HS-5 (cell line): ENCODE data around the gene TAPT1.

ENCODE experiments used
- DNase-seq: peaks from one replicate; pipeline ENCODE4 v3.0.0-alpha.2; 2012; ENCODE audit warnings: low read depth

TAPT1 gene

DNA sequence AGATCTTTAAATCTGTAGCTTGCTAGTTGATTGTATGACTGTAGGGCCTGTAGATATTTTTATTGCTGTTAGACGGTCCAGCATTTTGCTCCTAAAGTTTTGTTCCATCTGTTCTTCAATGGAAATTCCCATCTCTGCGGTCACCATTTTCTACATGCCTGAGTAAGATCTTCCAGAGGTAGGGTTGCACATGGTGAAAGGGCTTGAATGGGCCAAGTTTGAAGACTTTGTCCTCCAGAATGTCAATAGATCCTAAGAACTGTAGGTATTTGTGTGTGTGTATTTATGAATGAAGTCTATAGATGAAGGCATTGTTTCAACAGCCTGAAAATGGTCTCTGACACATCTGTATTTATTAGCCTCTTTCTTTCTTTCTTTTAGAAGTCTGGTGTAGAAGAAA is 22.3 kb upstream of the TAPT1 start:
- no peak for DNase-seq

DNA sequence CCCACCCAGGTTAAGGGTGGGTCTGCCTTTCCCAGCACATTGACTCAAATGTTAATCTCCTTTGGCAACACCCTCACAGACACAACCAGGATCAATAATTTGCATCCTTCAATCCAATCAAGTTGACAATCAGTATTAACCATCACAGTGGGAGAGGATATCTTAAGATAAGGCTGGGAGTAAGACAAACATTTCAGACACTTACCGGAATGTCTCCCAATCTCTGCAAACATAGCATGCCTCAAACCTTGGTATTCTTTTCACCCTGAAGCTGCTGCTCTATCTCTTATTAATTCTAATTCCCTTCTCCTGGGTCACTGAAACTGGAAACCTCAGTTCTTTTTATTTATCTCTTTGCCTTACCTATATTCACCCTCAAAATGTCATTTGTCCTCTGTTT is 19.0 kb upstream of the TAPT1 start:
- no peak for DNase-seq

DNA sequence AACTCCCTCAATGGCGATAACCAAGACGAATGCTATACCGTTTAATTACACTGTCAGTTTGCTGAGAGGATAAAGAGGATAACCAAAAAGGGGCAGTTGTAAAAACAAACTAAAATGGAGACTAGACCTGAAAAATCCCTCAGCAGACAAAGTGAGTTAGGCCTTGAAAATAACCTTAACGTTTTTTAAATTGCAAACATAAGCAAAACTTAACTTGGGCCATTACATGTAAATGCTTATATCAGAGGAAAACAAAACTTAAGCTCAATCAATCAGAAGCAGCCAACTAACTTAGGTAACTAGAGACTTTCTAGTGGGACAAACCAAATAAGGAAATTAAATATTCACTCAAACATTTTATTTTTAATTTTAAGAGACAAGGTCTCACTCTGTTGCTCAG is 17.0 kb upstream of the TAPT1 start:
- no peak for DNase-seq

DNA sequence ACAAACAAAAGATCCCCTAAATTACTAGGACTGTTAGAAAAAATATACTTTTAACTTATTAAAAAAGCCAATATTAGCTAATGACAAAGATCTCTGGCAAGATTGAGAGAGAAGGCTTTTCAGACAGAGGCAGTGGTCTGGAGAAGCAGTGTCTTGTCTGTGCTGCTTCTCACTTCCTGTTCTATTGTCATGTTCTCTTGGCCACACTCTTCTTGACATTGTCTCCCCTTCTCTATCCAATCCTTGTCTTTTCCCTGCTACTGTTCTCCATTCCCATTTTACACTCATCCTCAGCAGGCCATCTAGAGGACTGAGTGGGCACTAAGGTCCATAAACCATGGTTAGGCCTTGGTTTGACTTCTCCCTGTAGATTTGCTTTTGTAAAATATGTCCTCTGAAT is 14.0 kb upstream of the TAPT1 start:
- no peak for DNase-seq

DNA sequence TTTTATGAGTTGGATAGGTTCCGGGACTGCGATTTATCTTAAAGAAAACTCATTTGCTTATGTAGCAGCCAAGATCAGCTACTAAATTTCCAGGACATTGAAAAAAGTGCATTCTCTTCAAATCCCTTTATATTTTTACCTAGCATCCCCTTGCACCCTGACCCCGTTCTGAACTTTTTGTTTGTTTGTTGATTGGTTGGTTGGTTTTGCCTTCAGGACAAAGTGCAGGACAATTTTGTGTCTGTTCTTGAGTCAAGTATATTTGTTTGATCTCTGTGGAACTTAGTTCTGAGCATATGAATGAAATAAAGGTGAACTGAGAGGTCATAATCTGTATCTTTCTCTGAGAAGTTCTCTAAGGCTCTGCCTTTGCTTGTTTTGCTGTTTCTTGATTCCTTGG is 12.8 kb upstream of the TAPT1 start:
- DNase-seq: no peak

DNA sequence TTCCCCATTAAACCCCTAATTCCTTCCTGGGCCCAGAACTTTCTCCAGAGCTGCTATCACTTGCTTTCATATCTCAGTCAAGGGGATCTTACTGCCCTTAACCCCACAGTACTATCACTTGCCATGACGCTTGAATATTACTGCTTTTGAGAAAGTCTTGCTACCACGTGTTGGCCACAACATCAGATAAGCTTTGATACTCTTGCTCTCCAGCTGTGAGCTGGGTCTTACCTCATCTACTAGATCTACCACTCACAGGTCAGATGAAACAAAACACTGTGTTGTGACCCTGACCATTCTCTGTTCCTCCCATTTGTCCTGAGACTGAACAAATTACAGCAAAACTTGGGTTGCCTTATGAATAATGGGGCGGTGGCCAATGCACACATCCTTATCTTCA is 12.1 kb upstream of the TAPT1 start:
- no peak for DNase-seq

DNA sequence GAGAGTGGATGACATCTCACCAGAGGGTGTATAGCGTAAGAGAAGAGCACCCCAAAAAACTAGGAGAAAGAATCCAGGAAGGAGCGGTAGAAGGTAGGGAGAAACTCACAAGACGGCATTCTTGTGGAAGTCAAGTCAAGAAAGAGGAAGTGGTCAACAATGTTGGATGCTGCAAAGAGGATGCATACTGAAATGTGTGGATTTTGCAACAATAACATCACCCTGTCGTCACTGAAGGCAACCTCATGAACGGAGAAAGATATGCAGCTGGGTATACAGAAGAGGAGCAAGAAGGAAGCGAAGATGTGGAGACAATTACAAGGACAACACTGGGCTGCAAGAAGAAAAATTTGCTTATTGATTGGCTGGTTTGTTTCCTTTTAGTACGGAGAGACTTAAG is 11.4 kb upstream of the TAPT1 start:
- no peak for DNase-seq

DNA sequence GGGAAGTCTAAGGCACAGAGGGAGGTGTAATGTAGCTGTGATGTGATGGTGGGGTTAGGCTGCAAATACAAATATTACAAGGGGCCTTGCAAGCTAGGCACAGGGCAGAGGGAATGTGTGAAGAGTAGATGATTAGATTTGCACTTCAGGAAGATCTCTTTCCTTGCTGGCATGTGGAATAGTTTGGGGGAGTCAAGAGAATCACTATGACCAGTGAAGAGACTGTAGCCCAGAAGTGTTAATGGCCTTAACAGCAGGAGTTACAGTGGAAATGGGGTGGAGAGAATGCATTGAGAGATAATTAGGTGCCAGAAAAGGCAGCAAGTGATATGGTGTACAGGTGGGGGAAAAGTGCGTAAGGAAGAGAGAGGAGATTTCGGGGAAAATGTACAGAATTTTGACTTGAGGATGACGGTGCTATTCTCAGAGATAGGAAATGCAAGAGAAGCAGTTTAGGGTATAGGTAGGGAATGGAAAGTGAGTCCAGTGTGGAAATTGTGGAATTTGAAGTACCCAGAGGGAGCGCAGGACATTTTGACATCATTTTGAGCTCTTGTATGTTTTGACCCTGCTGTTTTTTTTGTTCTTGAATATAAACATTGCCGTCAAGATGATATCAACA is 10.2 kb upstream of the TAPT1 start:
- no peak for DNase-seq

DNA sequence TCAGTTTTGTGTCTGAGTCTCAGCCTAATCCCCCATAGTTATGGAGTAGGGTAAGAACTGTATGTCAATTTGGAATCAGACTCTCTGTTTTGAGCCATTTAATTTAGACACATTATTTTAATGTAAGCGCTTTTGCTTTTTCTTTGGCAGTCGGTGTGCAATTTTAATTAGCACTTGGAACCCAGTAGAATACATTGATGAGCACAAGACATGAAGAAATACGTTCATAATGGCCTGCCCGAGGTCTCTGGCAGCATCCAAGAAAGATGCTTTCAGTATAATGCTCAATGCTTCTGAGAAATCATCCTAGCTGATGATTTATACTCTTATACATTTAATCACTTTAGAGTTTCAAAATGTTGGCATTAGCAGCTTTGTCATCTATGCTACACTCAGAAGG is 8.9 kb upstream of the TAPT1 start:
- no peak for DNase-seq

DNA sequence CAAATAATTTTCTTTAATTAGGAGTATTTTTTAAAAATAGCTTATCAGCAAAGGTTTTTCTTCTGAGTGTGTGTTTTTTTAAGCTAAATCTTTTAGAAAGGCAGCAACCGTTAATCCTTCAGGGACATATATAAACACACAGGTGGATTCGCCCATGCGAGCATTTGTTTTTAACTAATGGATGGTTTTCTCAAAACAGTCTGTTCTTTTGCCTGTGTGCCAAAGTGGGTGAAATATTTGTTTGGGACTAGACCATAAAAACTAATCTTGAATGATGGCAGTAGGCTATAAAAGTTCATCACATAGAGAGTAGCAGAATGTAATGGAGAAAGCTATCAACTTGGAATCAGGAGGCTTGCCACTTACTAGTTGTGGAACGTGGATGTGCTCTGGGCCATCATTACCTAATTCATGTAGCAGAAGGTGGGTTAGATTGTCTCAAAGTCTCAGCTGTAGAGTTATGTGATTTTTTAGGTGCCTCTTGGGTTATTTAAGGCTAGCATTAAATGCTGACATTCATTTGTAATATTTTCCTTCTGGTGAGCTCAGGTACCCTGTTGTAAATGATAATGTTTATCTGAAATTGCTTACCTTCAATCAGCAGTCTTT is 7.4 kb upstream of the TAPT1 start:
- DNase-seq: no peak

DNA sequence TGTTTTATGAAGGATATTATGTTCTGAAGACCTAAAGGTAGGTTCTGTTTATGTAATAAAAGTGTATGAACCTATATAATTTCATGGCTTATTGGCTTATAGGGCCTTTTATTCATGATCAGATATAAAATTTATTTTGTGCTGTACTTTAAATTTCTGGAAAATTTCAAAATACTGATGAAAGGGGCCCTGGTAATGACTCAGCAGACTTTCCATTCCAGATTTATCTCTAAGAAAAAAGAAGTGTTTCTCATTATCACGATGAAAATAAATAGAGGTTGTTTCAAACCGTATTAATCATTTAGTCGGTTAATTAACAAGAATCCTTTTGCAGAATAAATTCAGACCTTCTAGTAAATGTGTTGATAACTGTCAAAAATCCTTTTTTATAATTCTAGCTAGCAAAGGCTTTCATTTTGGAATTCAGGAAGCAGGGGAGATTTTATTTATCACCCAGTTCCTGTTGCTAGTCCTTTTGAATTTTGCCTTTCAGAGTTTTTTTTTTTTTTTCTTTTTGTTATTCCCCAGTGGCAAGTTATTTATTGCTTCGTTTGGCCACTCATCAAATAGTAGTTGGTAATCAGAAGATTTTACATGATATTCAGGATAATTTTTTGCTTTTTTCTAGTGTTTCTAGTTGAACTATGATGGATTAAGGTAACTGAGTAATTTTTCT is 5.4 kb upstream of the TAPT1 start:
- no peak for DNase-seq

DNA sequence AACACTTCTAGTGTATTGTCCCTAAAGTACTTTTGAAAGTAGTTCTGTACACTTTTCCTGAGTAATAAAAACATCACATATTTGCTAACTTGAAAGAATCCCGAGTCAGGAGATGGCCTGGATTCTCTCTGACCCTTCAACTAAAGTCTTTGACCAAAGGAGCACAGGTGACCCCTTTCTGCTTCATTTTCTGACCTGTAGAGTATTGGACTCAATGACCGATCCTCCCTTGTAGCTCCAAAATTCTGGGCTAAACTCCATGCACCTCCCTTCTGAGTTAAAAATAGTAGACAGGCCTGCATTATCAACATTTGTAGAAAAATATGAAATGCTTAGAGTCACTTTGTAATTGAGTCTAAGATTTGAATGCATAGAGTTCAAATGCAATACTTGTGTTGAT is 4.0 kb upstream of the TAPT1 start:
- no peak for DNase-seq

DNA sequence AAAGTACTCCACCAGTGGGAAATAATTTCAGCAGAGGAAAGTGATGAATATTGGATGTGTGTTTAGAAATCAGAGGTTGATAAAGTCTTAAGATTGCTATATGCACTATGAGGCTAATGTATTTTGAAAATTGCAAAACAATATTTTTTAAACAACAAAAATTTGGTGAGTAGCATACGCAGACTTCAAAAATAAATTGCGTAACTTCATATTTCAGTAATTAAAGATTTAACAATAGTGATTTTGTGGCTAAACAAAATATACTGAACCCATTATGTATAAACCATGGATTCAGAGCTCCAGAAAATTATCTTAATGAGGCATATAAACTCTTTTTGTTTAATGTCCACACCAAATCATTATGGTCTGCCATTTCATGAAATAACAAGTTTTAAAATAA is 3.3 kb upstream of the TAPT1 start:
- DNase-seq: no peak

DNA sequence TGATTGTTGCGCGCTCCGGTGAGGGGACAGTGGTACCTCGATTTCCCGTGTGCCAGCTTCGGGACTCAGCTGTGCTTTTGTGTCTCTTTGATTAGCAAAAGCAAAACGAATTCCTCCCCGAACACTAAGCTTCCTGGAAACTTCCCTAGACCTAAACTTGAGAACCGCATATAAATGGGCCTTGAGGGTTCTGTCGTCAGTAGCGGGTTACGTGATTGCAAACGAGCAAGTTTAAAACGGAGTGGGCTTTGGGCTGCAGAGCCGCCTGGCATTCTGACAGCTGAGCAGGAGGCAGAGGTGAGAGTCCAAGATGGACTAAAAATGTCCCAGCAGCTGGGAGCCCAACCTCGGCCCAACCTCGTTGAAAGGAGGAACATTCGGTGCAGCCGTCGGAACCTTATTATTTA is 1.2 kb upstream of the TAPT1 start:
- DNase-seq: no peak

DNA sequence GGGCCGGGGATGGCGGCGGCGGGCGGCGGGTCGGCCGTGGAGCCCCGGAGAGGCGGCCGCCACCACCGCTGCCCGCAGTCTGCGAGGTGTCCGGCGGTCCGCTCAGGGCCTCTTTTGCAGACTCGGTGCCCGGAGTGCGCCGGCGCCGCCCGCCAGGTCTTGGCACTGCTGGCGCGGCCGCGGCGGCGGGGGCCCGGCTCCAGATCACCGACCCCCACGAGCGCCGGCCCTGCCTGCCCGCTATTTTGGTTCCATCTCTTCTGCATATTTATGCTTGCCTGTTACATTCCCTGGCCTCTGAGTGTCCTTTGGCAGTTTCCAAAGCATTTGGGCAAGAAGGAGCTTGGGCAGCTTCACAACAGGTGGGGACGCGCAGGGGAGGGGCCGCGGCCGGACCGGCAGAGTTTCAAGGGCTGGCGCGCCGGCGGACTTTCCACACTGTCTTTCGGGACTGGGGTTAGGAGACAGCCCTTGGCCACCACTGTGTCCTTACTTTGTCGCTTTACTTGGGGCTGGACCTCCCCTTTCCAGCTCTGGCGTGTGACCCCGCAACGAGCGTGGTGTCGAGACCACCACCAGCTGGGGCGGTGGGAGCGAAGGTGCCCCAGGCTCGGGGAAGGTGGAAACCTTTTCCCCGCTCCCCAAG is 668 bp upstream of the TAPT1 start:
- no peak for DNase-seq

DNA sequence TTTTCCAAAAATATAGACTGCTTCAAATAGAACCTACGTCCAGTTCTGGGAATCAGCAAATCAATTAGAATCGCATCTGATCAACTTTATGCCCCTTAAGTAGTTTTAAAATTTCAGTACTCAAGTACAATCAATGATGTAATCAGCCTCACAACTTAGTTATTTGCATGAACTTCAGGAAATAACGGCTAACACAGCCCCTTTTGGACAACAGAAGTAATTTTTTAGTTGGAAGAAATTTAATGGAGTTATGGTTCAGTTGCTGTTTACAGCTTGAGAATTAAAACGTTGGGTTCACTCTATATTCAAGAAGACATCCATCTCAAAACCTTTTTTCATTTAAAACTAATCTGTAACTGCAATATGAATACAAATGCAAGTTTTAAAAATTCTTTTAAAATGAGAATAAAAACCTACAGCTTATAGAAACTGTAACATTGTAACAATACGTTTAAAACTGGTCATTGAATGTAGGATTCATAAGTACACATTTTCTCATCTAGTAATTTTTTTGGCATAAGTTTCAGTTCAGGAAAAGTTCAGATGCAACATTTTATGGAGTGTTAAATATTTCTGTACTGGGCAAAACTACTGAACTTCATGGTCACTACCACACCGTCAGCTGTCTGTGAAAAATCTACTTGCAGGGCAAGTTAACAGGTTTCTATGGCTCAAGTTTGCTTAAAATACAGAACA is 956 bp downstream of the TAPT1 start:
- no peak for DNase-seq

DNA sequence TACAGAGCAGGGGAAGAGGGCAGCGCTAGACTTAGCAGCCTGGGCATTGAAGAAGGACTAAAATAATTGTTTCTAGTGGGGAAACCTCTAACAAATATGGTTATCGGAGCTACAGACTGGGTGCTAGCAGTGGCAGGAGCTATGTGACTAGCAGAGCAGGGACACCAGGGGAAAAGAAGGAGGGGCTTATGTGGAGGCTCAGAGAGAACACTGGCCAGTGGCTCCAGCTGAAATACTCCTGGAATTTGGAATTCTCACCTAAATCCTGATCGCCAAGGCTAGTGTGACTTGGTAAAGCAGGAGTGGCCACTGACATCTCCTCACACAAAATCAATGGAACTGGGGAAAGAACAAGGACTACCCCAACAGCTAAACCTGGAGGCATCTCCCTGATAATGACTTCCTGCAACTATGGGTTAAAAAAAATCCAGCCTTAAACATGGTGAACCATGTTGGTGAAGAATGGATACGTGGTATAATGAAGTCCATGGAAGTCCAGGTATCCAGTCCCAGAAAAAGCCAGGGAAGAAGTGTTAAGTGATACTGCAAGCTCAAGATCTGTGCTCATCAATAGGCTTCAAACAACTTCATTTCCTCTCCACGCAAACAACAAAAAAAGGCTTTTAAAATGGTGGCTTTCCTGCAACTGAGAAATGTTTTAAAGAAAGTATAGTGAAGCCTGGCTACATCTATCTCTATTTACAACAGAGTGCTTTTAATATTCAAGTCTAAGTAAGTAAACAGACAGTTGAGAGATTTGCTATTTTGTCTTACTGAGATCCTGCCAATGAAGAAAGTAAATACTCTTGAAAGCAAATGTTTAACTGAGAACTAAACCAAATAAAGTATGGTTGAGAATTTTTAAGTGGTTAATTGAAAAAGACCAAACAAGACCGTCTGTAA is 1.8 kb downstream of the TAPT1 start:
- no peak for DNase-seq

DNA sequence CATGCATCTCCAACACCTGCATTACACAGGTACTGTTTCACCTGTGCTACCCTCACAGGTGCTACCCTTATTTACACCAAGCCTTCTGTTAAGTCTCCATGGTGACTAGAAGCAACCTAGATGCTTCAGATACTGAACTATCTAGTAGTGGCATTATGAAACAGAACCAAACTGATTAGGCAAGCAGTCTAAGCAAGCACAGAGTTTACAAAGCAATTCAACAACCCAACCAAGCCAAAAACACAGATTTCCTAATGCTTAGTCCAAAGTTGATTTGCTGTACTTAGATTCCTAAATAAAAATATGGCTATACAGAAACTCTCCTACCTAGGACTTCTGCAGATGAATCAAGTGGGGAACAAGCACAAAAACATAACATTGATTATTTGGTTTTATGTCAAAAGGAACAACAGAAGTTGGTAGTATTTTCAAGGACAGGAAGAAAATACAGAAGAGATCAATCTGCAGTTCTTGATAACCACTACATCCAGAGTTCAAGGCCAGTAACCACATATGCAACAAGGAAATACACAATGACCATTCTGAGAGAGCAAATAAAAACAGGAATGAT is 3.2 kb downstream of the TAPT1 start:
- no peak for DNase-seq

DNA sequence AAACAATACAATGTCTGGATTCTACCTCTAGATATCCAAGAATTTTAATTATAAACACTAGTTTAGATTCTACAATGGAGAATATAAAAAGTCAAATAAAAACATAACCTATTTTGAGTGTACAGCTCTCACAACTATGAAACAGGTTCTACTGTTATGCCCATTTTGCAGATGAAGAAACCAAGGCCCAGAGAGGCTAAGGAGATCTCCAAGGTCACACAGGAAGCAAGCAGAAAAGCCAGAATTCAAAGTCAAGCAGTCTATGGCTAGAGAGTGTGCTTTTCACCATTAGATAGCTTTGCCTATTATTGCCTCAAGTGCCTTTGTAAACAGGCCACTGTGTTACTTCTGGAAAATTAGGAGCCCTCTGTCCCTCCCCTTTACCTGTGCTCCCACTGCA is 7.3 kb downstream of the TAPT1 start:
- no peak for DNase-seq

DNA sequence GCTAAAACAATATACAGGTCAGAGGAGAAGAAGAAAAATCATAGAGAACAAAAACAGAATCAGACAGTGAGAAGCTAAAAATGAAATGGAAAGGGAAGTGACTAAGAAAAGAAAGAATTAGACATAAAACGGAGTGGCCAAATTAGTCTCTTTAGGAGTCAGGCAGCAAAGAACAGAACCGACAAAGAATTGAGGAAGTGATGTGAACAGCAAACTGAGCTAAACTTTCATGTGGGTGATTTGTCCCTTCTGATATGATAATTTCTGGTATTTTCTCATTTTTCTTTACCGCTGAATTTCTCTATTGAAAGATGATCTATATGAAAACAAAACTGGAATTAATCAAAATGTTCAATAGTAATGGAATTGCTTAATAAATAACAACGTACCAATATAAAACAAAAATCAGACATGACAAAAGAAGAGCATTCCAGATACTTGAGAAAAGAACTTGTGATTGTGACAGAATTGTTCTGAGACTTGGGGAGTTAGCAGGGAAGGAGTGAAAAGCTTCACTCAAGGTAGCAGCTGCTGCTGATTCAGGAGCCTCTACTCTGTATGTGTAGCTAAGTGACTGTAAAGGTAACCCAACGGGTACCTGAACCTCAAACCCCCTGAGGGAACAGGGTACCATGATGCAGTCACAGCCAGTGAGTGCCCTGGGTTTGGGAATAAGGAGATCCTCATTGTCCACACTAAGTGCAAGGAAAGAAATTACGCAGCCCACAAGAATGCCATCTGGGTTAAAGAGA is 8.8 kb downstream of the TAPT1 start:
- DNase-seq: no peak

DNA sequence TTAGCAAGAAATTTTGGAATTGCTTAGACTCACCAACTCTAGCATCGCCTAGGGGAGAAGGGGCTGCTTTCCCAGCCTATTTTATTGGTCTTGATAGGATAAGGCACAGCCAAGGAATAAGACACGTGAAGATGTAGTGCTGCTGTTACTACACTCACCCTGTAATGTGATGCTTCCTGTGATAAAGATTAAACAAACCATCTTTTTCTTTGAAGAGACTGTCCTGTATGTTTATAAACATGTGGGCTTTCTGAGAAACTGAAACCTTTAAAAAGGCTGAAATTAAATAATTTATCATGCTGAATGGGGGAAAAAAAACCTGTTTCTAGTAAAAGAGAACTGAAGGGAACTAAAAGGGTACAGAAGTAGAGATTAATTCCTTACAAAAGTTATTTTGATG is 13.2 kb downstream of the TAPT1 start:
- DNase-seq: no peak
